GM21717 (cell line): Measurements from ENCODE around the gene HMGXB4.

Experiments used
- ATAC-seq: cut with Tn5 transposase; IDR thresholded peaks from one replicate; pipeline ENCODE4 v1.9.1; 2021; ENCODE audit warnings: mild to moderate bottlenecking, moderate library complexity; ENCODE audit not compliant: unreplicated experiment

The HMGXB4 gene

GRCh38 chr22:35310556-35311550 is 53.6 kb downstream of the HMGXB4 start:
- no peak for ATAC-seq

DNA sequence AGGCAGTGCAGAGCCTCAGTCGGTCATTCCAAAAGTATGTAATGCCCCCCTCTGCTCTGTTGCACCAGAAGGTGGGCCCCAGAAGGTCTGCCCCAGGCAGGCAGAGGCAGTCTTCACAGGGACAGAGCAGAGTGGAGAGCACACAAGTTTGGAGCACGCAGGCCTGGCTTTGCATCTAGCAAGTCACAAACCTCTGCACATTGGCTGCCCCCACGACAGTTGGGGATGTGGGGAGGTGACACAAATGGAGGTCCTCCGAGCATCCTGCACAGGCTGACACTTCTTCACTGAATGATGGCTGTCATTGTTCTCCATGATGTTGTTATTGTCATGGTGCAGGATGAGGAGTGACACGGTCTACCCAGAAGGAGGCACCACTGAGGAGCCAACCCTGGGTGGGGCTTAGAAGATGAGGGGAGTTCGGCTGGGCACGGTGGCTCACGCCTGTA is 54.3 kb downstream of the HMGXB4 start:
- no peak for ATAC-seq

DNA sequence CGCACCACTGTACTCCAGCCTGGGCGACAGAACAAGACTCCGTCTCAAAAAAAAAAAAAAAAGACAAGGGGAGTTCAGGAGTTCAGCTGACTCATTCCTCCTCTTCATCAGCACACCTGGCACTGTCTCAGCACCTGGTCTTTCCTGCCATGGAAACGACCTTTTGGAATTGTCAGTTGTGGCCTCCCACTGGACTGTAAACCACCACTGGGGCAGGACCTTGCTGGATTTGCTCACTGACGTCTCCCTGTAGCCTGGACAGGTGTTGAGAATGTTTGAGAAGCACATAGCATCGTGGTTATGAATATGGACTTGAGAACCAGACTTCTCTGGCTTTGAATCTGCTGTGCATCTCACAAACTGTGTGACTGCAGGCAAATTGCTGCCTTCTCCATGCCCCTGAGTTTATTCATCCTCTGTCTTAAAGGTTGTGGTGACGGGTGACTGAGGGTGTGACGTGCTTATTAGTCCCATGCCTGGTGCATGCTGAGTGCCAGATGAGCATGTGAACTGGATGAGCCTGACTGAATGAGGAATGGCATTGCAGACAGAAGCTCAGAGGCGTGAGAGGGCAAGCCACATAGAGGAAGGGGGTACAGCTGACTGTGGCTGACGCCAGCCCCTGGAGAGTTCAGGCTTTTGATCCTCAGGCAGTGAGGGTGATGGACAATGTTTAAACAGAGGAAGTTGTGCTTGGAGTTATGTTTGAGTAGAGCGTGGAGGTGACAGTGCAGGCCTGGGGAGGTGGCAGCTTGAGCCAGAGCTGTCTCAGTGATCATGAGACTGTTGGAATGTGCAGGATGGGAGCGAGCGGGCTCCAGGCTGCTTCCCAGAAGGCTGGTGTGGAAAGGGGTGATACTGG is 55.1 kb downstream of the HMGXB4 start:
- no peak for ATAC-seq

DNA sequence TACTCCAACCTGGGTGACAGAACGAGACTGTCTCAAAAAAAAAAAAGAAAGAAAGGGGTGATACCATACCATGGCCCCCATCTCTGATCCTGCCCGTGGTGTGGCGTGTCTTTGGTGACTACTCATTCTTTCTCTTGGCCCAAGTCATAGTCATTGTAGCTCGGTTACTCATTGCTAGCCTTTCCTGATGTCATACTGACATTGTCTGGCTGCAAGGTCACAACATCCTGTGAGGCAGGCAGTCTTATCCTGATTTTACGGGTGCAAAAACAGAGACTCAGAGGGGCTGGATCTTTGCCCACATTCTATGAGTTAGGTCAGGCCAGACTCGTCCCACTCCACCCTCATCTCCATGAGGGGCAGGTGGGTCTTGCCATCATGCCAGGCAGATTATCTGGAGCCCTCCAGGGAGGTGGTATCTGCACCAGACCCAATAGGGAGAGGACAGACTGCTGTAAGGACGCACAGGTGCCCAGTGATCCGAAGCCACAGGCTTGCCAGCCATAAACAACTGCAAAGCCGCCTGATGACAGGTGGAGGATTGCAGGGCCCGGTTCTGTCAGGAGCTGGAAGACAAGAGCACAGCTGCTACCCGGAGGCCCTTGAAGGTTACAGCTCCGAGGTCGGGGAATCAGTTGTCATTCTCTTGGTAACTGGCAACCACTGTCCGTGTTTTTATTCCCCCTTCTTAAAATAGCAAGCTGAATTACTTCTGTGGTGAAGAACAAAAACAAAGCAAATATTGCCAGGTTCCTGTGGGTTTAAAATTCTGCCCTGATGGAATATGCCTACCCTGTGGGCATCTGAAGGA is 56.2 kb downstream of the HMGXB4 start:
- ATAC-seq: no peak

DNA sequence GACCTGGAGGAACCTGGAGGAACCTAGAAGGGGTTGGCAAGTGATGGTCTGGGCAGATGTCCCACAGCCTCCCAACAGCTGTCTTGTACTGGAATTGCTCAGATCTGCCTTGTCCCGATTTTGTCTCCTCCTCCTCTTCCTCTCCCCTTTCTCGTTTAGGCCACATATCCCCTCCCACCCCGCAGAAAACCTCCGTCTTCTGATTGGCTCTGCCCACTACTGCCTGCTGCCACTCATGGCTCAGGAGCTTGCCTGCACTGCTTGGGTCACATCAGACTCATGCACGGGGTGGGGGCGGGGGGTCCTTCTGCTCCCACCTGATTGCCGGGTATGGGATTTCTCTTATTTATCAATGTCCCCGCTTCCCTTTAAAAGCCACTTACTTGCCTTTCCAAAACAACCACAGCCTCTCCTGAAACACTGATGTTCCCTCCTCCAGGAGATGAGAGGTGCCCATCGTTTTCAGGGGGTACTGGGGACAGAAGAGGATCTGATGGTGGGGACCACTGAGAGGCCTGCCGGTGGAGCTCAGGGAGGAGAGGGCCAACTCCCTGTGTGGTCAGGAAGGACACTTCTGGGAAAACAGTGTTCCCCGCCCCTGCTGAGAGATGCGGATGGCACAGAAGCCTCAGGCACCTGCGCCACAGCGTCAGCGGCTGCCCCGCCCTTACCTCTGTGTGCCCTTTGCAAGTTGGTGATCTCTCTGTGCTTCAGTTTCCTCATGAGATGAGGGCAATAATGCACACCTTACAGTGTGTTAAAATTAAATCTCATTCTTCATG is 57.1 kb downstream of the HMGXB4 start:
- ATAC-seq: no peak

- no peak for ATAC-seq
These were observed 58.0 kb downstream of the HMGXB4 start for GRCh38 chr22:35315141-35315854.

- ATAC-seq: no peak
These were observed 58.8 kb downstream of the HMGXB4 start for GRCh38 chr22:35315855-35316745.

- no peak for ATAC-seq
These were observed 59.5 kb downstream of the HMGXB4 start for GRCh38 chr22:35316751-35317150.

DNA sequence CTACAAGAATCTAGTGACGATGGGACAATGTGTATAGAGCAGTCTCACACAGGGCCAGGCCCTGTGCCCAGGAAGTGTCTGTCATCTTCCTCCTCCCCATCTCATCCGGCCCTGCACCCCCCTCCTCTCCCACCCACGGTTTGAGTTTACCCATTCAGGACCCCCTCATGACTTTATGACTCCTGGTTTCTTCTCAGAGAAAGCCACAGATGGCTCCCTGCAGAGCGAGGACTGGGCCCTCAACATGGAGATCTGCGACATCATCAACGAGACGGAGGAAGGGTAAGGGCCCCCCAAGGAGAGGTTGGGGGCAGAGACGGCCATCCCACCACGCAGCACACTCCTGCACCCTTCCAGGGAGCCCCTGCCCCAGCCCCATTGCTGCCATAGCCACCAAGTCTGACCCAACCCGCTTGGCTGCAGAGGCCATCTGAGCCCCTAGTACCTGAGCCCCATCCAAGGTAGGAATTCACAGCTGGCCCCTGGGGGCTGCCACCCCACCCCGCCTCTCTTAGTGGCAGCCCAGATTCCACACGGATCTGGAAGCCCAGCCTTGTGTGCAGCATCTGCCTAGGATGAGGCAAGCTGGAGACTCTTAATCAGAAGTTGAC is 60.5 kb downstream of the HMGXB4 start:
- no peak for ATAC-seq

- ATAC-seq: no peak
These were observed 61.3 kb downstream of the HMGXB4 start for GRCh38 chr22:35318346-35319215.

DNA sequence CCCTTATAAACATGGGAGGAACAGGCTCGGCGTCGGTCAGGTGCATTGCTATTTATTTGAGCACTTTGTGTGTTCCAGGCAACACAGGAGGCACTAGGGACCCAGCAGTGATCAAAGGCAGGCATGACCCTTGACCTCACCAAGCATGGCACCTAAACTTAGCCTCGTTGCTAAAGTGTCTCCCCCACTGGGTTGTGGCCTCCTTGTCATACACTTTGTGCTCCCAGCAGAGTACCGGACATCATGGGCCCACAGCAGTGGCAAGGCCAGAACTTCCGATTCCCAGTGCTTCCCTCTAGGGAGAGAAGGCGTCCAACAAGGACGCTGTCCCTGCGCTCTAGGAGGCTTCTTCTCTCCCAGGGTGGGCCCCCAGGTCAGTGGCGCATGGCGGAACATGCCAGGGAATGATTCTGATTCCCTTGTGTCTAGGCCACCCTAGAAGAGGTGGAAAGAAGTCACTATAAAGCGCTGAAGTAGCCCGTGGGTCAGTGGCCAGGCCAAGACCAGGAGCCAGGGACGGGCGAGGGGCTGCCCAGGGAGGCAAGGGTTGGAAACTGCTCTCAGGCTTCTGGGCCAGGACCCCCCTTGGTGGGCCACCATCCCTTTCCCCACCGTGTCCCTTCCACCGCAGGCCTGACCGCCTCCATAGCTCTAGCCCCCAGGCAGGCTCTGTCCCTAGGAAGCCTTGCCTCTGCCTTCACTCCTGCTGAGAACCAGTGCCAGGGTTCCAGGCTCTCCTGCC is 62.1 kb downstream of the HMGXB4 start:
- ATAC-seq: no peak

DNA sequence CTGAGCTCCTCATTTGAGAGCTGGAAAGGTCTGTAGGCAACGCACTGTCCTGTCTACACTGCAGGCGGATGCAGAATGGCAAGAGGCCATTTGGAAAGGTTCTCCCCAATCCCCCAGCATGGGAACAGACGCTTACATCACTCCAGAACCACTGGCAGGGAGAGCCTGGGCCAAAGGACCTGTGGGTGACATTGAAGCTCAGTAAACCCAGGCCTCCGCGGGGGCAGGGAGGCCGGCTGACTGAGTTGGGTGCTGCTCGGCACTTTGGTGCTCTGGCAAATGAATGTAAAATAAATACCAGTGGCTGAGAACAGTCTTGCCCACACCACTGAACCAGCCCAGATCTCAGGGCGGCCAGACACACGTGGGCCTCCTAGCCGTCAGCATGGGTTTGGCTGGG is 64.8 kb downstream of the HMGXB4 start:
- no peak for ATAC-seq

GRCh38 chr22:35322893-35323292 is 65.6 kb downstream of the HMGXB4 start:
- ATAC-seq: no peak

DNA sequence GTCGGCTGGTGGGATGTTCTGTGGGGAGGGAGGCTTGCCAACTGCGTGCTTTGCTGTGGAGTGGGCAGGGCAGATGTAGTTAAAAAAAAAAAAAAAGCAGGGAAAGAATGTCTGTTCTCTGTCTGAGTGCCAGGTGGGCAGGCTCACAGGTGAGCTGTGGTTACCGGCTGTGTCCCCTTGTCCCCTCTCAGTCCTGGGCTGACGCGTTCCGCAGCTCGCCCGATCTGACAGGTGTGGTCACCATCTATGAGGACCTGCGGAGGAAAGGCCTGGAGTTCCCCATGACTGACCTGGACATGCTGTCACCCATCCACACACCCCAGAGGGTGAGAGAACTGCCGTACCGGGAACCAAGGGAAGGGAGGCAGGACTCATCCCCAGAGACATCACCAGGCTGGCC is 66.0 kb downstream of the HMGXB4 start:
- ATAC-seq: no peak

GRCh38 chr22:35324067-35324466 is 66.8 kb downstream of the HMGXB4 start:
- no peak for ATAC-seq

GRCh38 chr22:35324762-35325161 is 67.5 kb downstream of the HMGXB4 start:
- ATAC-seq: no peak
